HEK293 (cell line): Measurements from ENCODE around the gene POLD4.

Experiments used
- CTCF ChIA-PET: fragments of 350-600 bp; formaldehyde crosslinking; extraction: SDS; loops from one replicate; lab custom pipeline; 2021; ENCODE audit warnings: antibody characterized with exemption; lab: Yijun Ruan, JAX
- POLR2A ChIA-PET: fragments of 300-600 bp; formaldehyde crosslinking; extraction: SDS; loops from one replicate; lab custom pipeline; 2020; ENCODE audit warnings: antibody characterized with exemption, inconsistent platforms; lab: Yijun Ruan, JAX
- H3K27ac ChIP-seq: fragments of 200-500 bp; sonication (Bioruptor generic); 2 replicates; pipeline ENCODE4 v1.5.1; 2014; ENCODE audit warnings: low read depth, low read length, control low read depth, inconsistent platforms; ENCODE audit errors: extremely low read depth
- H3K36me3 ChIP-seq, 2 experiments: fragments of 200-500 bp in 1 of 2; sonication (Bioruptor generic) in 1 of 2; 1 replicate in 1 of 2; 2 replicates in 1 of 2; pipeline ENCODE4 v1.5.1; 2014 to 2017; ENCODE audit warnings: inconsistent platforms in 2 of 2, low read length in 2 of 2; ENCODE audit not compliant: control insufficient read depth in 2 of 2, insufficient read depth in 1 of 2
- H3K4me1 ChIP-seq: fragments of 200-500 bp; sonication (Bioruptor generic); 2 replicates; pipeline ENCODE4 v1.5.1; 2014; ENCODE audit warnings: mild to moderate bottlenecking, low read length, inconsistent platforms; ENCODE audit not compliant: control insufficient read depth, insufficient read depth
- H3K4me3 ChIP-seq: 2 replicates; pipeline ENCODE4 v1.5.1; 2011; ENCODE audit warnings: low read depth, mild to moderate bottlenecking, control low read depth, low read length, moderate library complexity
- H3K9me3 ChIP-seq: fragments of 200-500 bp; sonication (Bioruptor generic); 2 replicates; pipeline ENCODE4 v1.5.1; 2014; ENCODE audit warnings: low read depth, low read length, inconsistent platforms; ENCODE audit not compliant: control insufficient read depth, insufficient read depth
- BCL11A ChIP-seq: fragments of 450-650 bp; formaldehyde crosslinking; IDR thresholded peaks from 2 replicates; pipeline ENCODE4 v1.5.1; 2016; ENCODE audit warnings: low read depth, missing biosample characterization, missing genetic modification characterization
- EGR2 ChIP-seq: fragments of 450-650 bp; formaldehyde crosslinking; IDR thresholded peaks from 2 replicates; pipeline ENCODE4 v1.5.1; 2016; ENCODE audit warnings: low read depth, missing biosample characterization, missing genetic modification characterization
- GLIS1 ChIP-seq: fragments of 450-650 bp; formaldehyde crosslinking; IDR thresholded peaks from 2 replicates; pipeline ENCODE4 v1.5.1; 2016; ENCODE audit warnings: missing biosample characterization, missing genetic modification characterization
- GLIS2 ChIP-seq: fragments of 450-650 bp; formaldehyde crosslinking; IDR thresholded peaks from 2 replicates; pipeline ENCODE4 v1.5.1; 2016; ENCODE audit warnings: missing biosample characterization, missing genetic modification characterization
- KLF1 ChIP-seq: fragments of 450-650 bp; formaldehyde crosslinking; IDR thresholded peaks from 2 replicates; pipeline ENCODE4 v1.5.1; 2016; ENCODE audit warnings: missing biosample characterization, missing genetic modification characterization
- KLF8 ChIP-seq: fragments of 450-650 bp; formaldehyde crosslinking; IDR thresholded peaks from 2 replicates; pipeline ENCODE4 v1.5.1; 2016; ENCODE audit warnings: missing biosample characterization, missing genetic modification characterization
- PRDM1 ChIP-seq: fragments of 450-650 bp; formaldehyde crosslinking; IDR thresholded peaks from 2 replicates; pipeline ENCODE4; 2016; ENCODE audit warnings: missing biosample characterization, missing genetic modification characterization
- RBAK ChIP-seq: fragments of 450-650 bp; formaldehyde crosslinking; IDR thresholded peaks from 2 replicates; pipeline ENCODE4 v1.5.1; 2016; ENCODE audit warnings: missing biosample characterization, missing genetic modification characterization
- SP3 ChIP-seq: fragments of 450-650 bp; formaldehyde crosslinking; IDR thresholded peaks from 2 replicates; pipeline ENCODE4 v1.5.1; 2016; ENCODE audit warnings: missing biosample characterization, missing genetic modification characterization
- ZBTB1 ChIP-seq: fragments of 450-650 bp; formaldehyde crosslinking; IDR thresholded peaks from 2 replicates; pipeline ENCODE4 v1.5.1; 2016; ENCODE audit warnings: missing biosample characterization, missing genetic modification characterization
- ZBTB21 ChIP-seq: fragments of 450-650 bp; formaldehyde crosslinking; IDR thresholded peaks from 2 replicates; pipeline ENCODE4 v1.5.1; 2017; ENCODE audit warnings: missing biosample characterization, missing genetic modification characterization
- ZBTB48 ChIP-seq: fragments of 450-650 bp; formaldehyde crosslinking; IDR thresholded peaks from 2 replicates; pipeline ENCODE4 v1.5.1; 2016; ENCODE audit warnings: missing biosample characterization, missing genetic modification characterization
- ZNF121 ChIP-seq: fragments of 450-650 bp; formaldehyde crosslinking; IDR thresholded peaks from 2 replicates; pipeline ENCODE4 v1.5.1; 2016; ENCODE audit warnings: missing biosample characterization, missing genetic modification characterization
- ZNF157 ChIP-seq: fragments of 450-650 bp; formaldehyde crosslinking; IDR thresholded peaks from 2 replicates; pipeline ENCODE4 v1.5.1; 2016; ENCODE audit warnings: missing biosample characterization, missing genetic modification characterization
- ZNF174 ChIP-seq: fragments of 450-650 bp; formaldehyde crosslinking; IDR thresholded peaks from 2 replicates; pipeline ENCODE4 v1.5.0; 2017; ENCODE audit warnings: missing biosample characterization, mild to moderate bottlenecking, missing genetic modification characterization
- ZNF175 ChIP-seq: fragments of 450-650 bp; formaldehyde crosslinking; IDR thresholded peaks from 2 replicates; pipeline ENCODE4 v1.5.1; 2016; ENCODE audit warnings: missing biosample characterization, missing genetic modification characterization
- ZNF223 ChIP-seq: fragments of 450-650 bp; formaldehyde crosslinking; IDR thresholded peaks from 2 replicates; pipeline ENCODE4 v1.5.1; 2016; ENCODE audit warnings: missing biosample characterization, missing genetic modification characterization
- ZNF24 ChIP-seq: fragments of 450-650 bp; formaldehyde crosslinking; IDR thresholded peaks from 2 replicates; pipeline ENCODE4 v1.5.1; 2016; ENCODE audit warnings: missing biosample characterization, missing genetic modification characterization
- ZNF292 ChIP-seq: fragments of 450-650 bp; formaldehyde crosslinking; IDR thresholded peaks from 2 replicates; pipeline ENCODE4 v1.5.1; 2016; ENCODE audit warnings: low read depth, missing biosample characterization, missing genetic modification characterization, borderline replicate concordance
- ZNF423 ChIP-seq: fragments of 450-650 bp; formaldehyde crosslinking; IDR thresholded peaks from 2 replicates; pipeline ENCODE4 v1.5.1; 2016; ENCODE audit warnings: missing biosample characterization, missing genetic modification characterization
- ZNF473 ChIP-seq: fragments of 450-650 bp; formaldehyde crosslinking; IDR thresholded peaks from 2 replicates; pipeline ENCODE4 v1.5.1; 2017; ENCODE audit warnings: missing biosample characterization, missing genetic modification characterization
- ZNF548 ChIP-seq: fragments of 450-650 bp; formaldehyde crosslinking; IDR thresholded peaks from 2 replicates; pipeline ENCODE4 v1.5.1; 2016; ENCODE audit warnings: missing biosample characterization, missing genetic modification characterization
- ZNF610 ChIP-seq: fragments of 450-650 bp; formaldehyde crosslinking; IDR thresholded peaks from 2 replicates; pipeline ENCODE4 v1.5.1; 2016; ENCODE audit warnings: missing biosample characterization, missing genetic modification characterization, borderline replicate concordance
- ZNF76 ChIP-seq: fragments of 450-650 bp; formaldehyde crosslinking; IDR thresholded peaks from 2 replicates; pipeline ENCODE4; 2016; ENCODE audit warnings: low read depth, missing biosample characterization, missing genetic modification characterization, borderline replicate concordance
- ZNF791 ChIP-seq: fragments of 450-650 bp; formaldehyde crosslinking; IDR thresholded peaks from 2 replicates; pipeline ENCODE4 v1.5.1; 2016; ENCODE audit warnings: missing biosample characterization, missing genetic modification characterization
- ZNF830 ChIP-seq: fragments of 450-650 bp; IDR thresholded peaks from 2 replicates; pipeline ENCODE4 v1.5.0; 2018; ENCODE audit warnings: missing biosample characterization, missing genetic modification characterization, low read depth, mild to moderate bottlenecking, moderate library complexity
- ZSCAN23 ChIP-seq: fragments of 450-650 bp; formaldehyde crosslinking; IDR thresholded peaks from 2 replicates; pipeline ENCODE4 v1.5.1; 2016; ENCODE audit warnings: missing biosample characterization, missing genetic modification characterization
- TF ChIP-seq, protein P1 (sequence below): fragments of 450-650 bp; formaldehyde crosslinking; IDR thresholded peaks from 2 replicates; pipeline ENCODE4 v1.5.1; 2017; ENCODE audit warnings: missing biosample characterization, missing genetic modification characterization
- TF ChIP-seq, protein P2 (sequence below): fragments of 450-650 bp; formaldehyde crosslinking; optimal IDR thresholded peaks from 2 replicates; pipeline ENCODE3; 2016; ENCODE audit warnings: missing biosample characterization, mild to moderate bottlenecking, missing genetic modification characterization
- TF ChIP-seq, protein P3 (sequence below): fragments of 450-650 bp; formaldehyde crosslinking; IDR thresholded peaks from 2 replicates; pipeline ENCODE4 v1.5.1; 2016; ENCODE audit warnings: missing biosample characterization, missing genetic modification characterization
- TF ChIP-seq, protein P4 (sequence below): fragments of 450-650 bp; formaldehyde crosslinking; IDR thresholded peaks from 2 replicates; pipeline ENCODE4 v1.5.1; 2016; ENCODE audit warnings: missing biosample characterization, missing genetic modification characterization, borderline replicate concordance
- TF ChIP-seq, protein P5 (sequence below): fragments of 450-650 bp; formaldehyde crosslinking; IDR thresholded peaks from 2 replicates; pipeline ENCODE4 v1.5.1; 2016; ENCODE audit warnings: missing biosample characterization, missing genetic modification characterization

Gene POLD4

DNA sequence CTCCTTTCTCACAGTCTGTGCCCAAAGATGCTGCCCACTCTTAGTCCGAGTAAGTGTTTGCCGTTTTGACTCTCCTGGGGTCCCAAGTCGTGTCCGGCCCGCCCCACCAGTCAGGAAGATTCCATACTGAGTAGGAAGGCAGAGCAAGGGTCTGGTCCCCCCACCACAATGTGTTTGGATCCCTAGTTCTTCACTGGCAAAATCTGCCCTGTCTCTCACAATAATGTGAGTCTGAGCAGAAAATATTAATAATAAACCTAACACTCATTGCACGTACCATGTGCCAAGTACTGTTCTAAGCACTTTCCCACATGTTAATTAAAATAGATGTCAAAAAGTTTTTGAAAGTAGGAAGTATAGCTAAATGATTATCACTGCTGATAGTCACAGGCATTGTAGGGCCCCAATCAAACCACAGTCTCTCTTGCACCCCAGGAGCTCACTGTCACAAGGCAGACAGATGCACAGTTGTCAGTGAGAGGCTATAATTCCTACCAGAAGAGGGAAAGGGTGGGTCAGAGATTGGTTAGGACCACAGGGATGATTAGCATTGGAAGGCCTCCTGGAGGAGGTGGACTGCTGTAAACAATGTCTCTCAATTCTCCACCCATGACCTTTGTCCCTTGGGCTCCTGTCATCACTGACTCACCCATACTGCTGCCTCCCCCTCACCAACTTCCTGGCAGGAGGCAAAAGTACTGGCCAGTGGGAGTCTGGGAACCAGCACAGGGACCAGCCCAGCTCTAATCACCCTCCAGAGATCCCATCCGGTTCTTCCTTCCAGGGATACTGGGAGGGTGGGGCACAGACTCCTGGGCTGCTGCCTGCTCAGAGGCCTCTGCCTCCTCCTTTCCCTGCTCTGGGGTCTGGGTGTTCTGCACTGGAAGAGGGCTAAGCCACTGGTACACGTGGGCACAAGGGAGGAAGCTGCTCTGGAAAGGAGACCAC, 1.0 kb upstream of the POLD4 start:
- CTCF ChIA-PET = interaction anchor here (0.6 to 30.4 kb wide), 10 partner anchors 8 to 1343 kb away, joined by 3 to 898 read pairs (median 4); partner anchors contain the start of genes CLCF1, PPP1CA and RAD9A
- H3K4me3 ChIP-seq = peak overlapping the region; percentile 72
- H3K27ac ChIP-seq = peak overlapping the region; percentile 35; the same call in 1 of the 2 replicates
- no peaks in the 10 kb centered on the region for H3K4me1 ChIP-seq
- POLR2A ChIA-PET = interaction anchor here (0.5 to 4.2 kb wide), 16 partner anchors 11 to 1643 kb away, joined by 3 to 30 read pairs (median 5); partner anchors contain the start of genes CLCF1 and RAD9A
- H3K9me3 ChIP-seq = no peaks in the 10 kb centered on the region
- H3K36me3 ChIP-seq = no peaks in the 10 kb centered on the region
- TF ChIP-seq, protein P1, sequence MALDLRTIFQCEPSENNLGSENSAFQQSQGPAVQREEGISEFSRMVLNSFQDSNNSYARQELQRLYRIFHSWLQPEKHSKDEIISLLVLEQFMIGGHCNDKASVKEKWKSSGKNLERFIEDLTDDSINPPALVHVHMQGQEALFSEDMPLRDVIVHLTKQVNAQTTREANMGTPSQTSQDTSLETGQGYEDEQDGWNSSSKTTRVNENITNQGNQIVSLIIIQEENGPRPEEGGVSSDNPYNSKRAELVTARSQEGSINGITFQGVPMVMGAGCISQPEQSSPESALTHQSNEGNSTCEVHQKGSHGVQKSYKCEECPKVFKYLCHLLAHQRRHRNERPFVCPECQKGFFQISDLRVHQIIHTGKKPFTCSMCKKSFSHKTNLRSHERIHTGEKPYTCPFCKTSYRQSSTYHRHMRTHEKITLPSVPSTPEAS = no peak
- TF ChIP-seq KLF1 = peak; percentile 79
- TF ChIP-seq ZNF24 (tag by site-specific recombination) = no peak
- TF ChIP-seq ZNF223 (tag by site-specific recombination) = no peak
- no peak for TF ChIP-seq ZNF548 (tag by site-specific recombination)
- no peak for TF ChIP-seq ZNF174
- TF ChIP-seq, protein P2, sequence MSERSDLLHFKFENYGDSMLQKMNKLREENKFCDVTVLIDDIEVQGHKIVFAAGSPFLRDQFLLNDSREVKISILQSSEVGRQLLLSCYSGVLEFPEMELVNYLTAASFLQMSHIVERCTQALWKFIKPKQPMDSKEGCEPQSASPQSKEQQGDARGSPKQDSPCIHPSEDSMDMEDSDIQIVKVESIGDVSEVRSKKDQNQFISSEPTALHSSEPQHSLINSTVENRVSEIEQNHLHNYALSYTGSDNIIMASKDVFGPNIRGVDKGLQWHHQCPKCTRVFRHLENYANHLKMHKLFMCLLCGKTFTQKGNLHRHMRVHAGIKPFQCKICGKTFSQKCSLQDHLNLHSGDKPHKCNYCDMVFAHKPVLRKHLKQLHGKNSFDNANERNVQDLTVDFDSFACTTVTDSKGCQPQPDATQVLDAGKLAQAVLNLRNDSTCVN (tag by site-specific recombination) = no peak
- TF ChIP-seq ZNF830 (tag by site-specific recombination) = no peak
- TF ChIP-seq ZBTB48 (tag by site-specific recombination) = no peak
- no peak for TF ChIP-seq ZNF423 (tag by site-specific recombination)
- no peak for TF ChIP-seq ZSCAN23 (tag by site-specific recombination)
- TF ChIP-seq ZNF292 (tag by site-specific recombination) = no peak
- no peak for TF ChIP-seq ZNF791 (tag by site-specific recombination)
- TF ChIP-seq ZNF610 (tag by site-specific recombination) = no peak
- TF ChIP-seq PRDM1 (tag by site-specific recombination) = no peak
- no peak for TF ChIP-seq SP3 (tag by site-specific recombination)
- no peak for TF ChIP-seq ZNF157 (tag by site-specific recombination)
- TF ChIP-seq, protein P3, sequence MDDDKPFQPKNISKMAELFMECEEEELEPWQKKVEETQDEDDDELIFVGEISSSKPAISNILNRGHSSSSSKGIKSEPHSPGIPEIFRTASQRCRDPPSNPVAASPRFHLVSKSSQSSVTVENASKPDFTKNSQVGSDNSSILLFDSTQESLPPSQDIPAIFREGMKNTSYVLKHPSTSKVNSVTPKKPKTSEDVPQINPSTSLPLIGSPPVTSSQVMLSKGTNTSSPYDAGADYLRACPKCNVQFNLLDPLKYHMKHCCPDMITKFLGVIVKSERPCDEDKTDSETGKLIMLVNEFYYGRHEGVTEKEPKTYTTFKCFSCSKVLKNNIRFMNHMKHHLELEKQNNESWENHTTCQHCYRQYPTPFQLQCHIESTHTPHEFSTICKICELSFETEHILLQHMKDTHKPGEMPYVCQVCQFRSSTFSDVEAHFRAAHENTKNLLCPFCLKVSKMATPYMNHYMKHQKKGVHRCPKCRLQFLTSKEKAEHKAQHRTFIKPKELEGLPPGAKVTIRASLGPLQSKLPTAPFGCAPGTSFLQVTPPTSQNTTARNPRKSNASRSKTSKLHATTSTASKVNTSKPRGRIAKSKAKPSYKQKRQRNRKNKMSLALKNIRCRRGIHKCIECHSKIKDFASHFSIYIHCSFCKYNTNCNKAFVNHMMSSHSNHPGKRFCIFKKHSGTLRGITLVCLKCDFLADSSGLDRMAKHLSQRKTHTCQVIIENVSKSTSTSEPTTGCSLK (tag by site-specific recombination) = no peak
- TF ChIP-seq RBAK (tag by site-specific recombination) = no peak
- TF ChIP-seq ZNF121 (tag by site-specific recombination) = no peak
- 0 out of 2 replicates have a peak, but pooled peaks have one; percentile 32 for TF ChIP-seq ZBTB21
- TF ChIP-seq GLIS1 = peak; percentile 86
- TF ChIP-seq ZBTB1 = no peak
- TF ChIP-seq KLF8 (tag by site-specific recombination) = no peak
- TF ChIP-seq, protein P4, sequence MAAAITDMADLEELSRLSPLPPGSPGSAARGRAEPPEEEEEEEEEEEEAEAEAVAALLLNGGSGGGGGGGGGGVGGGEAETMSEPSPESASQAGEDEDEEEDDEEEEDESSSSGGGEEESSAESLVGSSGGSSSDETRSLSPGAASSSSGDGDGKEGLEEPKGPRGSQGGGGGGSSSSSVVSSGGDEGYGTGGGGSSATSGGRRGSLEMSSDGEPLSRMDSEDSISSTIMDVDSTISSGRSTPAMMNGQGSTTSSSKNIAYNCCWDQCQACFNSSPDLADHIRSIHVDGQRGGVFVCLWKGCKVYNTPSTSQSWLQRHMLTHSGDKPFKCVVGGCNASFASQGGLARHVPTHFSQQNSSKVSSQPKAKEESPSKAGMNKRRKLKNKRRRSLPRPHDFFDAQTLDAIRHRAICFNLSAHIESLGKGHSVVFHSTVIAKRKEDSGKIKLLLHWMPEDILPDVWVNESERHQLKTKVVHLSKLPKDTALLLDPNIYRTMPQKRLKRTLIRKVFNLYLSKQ (tag by site-specific recombination) = no peak
- TF ChIP-seq GLIS2 = peak; percentile 19
- TF ChIP-seq ZNF76 (tag by site-specific recombination) = no peak
- TF ChIP-seq, protein P5, sequence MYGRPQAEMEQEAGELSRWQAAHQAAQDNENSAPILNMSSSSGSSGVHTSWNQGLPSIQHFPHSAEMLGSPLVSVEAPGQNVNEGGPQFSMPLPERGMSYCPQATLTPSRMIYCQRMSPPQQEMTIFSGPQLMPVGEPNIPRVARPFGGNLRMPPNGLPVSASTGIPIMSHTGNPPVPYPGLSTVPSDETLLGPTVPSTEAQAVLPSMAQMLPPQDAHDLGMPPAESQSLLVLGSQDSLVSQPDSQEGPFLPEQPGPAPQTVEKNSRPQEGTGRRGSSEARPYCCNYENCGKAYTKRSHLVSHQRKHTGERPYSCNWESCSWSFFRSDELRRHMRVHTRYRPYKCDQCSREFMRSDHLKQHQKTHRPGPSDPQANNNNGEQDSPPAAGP (tag by site-specific recombination) = peak; percentile 59
- TF ChIP-seq EGR2 (tag by site-specific recombination) = peak; percentile 65
- no peak for TF ChIP-seq ZNF175 (tag by site-specific recombination)
- no peak for TF ChIP-seq BCL11A (tag by site-specific recombination)
- TF ChIP-seq ZNF473 (tag by site-specific recombination) = no peak
